Caco-2 (cell line): ENCODE data around the gene C3orf20. TPM values are rescaled to one million over a fixed set of nuclear protein-coding genes. Genes with fewer than 3 reads are reported as not detected.

Experiments used
- BruUV-seq: library from RNA; stranded (reverse); fragments of 400-500 nt; replicated peaks from 2 replicates; lab custom pipeline; 2021; lab: Mats Ljungman, UMichigan
- CTCF ChIA-PET: fragments of 300-600 bp; sonication (Branson Sonifier 250); formaldehyde crosslinking; loops from one replicate; lab custom pipeline; 2022; ENCODE audit warnings: antibody characterized with exemption; lab: Charles Lee
- POLR2A ChIA-PET: fragments of 300-600 bp; sonication (Branson Sonifier 250); formaldehyde crosslinking; loops from one replicate; lab custom pipeline; 2022; ENCODE audit warnings: antibody characterized with exemption; lab: Charles Lee
- DNase-seq, 2 experiments: peaks; one replicate each; pipeline versions ENCODE4 v3.0.0 to v3.0.0-alpha.2; 2020 to 2022
- H3K27me3 ChIP-seq: replicated peaks from 2 replicates; pipeline ENCODE4 v1.6.0; 2011; ENCODE audit warnings: low read length; ENCODE audit not compliant: control insufficient read depth, insufficient read depth
- H3K36me3 ChIP-seq: 2 replicates; pipeline ENCODE4 v1.5.1; 2011; ENCODE audit warnings: low read length; ENCODE audit not compliant: control insufficient read depth, insufficient read depth
- H3K4me1 ChIP-seq: fragments of 250-450 bp; sonication (Bioruptor Pico); 2 replicates; pipeline ENCODE4 v1.5.1; 2020; ENCODE audit warnings: mild to moderate bottlenecking
- H3K4me3 ChIP-seq: 2 replicates; pipeline ENCODE4 v1.5.1; 2011; ENCODE audit warnings: low read depth, mild to moderate bottlenecking, control low read depth, low read length
- H3K9me3 ChIP-seq: fragments of 250-450 bp; sonication (Bioruptor Pico); 2 replicates; pipeline ENCODE4 v1.5.1; 2020; ENCODE audit warnings: mild to moderate bottlenecking, moderate library complexity
- H3K27ac Mint-ChIP-seq: one replicate; pipeline ENCODE4 v1.8.0; 2022; ENCODE audit warnings: mixed read lengths; ENCODE audit not compliant: unreplicated experiment
- H3K27me3 Mint-ChIP-seq: one replicate; pipeline ENCODE4 v1.8.0; 2022; ENCODE audit warnings: mixed read lengths; ENCODE audit not compliant: insufficient read depth, unreplicated experiment
- H3K36me3 Mint-ChIP-seq: one replicate; pipeline ENCODE4 v1.8.0; 2022; ENCODE audit warnings: mild to moderate bottlenecking, mixed read lengths; ENCODE audit not compliant: insufficient read depth, unreplicated experiment
- H3K4me1 Mint-ChIP-seq: one replicate; pipeline ENCODE4 v1.8.0; 2022; ENCODE audit warnings: low read depth, mixed read lengths; ENCODE audit not compliant: unreplicated experiment
- H3K4me3 Mint-ChIP-seq: one replicate; pipeline ENCODE4 v1.8.0; 2022; ENCODE audit warnings: mild to moderate bottlenecking, moderate library complexity, mixed read lengths; ENCODE audit not compliant: unreplicated experiment
- H3K9me3 Mint-ChIP-seq: one replicate; pipeline ENCODE4 v1.8.0; 2022; ENCODE audit warnings: mixed read lengths; ENCODE audit not compliant: unreplicated experiment
- CTCF ChIP-seq, 2 experiments: fragments of 200-600 bp in 1 of 2; IDR thresholded peaks; 1 replicate in 1 of 2; 2 replicates in 1 of 2; pipeline versions ENCODE4 v1.5.1 to v1.8.0; 2011 to 2022; ENCODE audit warnings: antibody characterized with exemption in 1 of 2, control low read depth in 1 of 2, inconsistent platforms in 1 of 2, low read depth in 1 of 2, low read length in 1 of 2, mild to moderate bottlenecking in 1 of 2, moderate library complexity in 1 of 2; ENCODE audit not compliant: insufficient read depth in 1 of 2, severe bottlenecking in 1 of 2, unreplicated experiment in 1 of 2
- intact Hi-C: fragments of 100-400 bp; cut with micrococcal nuclease; formaldehyde crosslinking; loops from one replicate; pipeline ENCODE4 v1.10.0; 2022; ENCODE audit not compliant: unreplicated experiment
- total RNA-seq: library from RNA; stranded (reverse); gene quantifications from 2 replicates; pipeline ENCODE4 v1.2.3, GENCODE V29; 2022

C3orf20 gene
- total RNA-seq, 1 experiment from 2014 or later = 0.09 TPM

- no TSS peak for BruUV-seq
- no peaks in the 10 kb centered on the region for H3K36me3 ChIP-seq
- H3K27me3 Mint-ChIP-seq = peaks cover 5% of the 10 kb centered on the region
- H3K36me3 Mint-ChIP-seq = no peaks in the 10 kb centered on the region
- intact Hi-C loops = no loop called here
- DNase-seq = no peak
- ChIA-PET CTCF (interaction anchor here (1.6 kb wide), 1 partner anchor 12 kb away, joined by 14 read pairs; no protein-coding TSS in a partner anchor), POLR2A (no interaction called here)
- H3K9me3 Mint-ChIP-seq = no peaks in the 10 kb centered on the region
- no peak overlapping the region for H3K27ac Mint-ChIP-seq
- no peak for TF ChIP-seq CTCF (IDR thresholded peaks at IDR 0.05; ENCODE audit: insufficient read depth in 1 of 2, low read depth in 1 of 2, low read length in 1 of 2, severe bottlenecking in 1 of 2, unreplicated experiment in 1 of 2)
- H3K9me3 ChIP-seq = no peaks in the 10 kb centered on the region
- no peaks in the 10 kb centered on the region for H3K4me1 Mint-ChIP-seq
- H3K4me3 ChIP-seq = no peak overlapping the region
- no peaks in the 10 kb centered on the region; the same call in 1 of the 2 replicates for H3K27me3 ChIP-seq
- H3K4me3 Mint-ChIP-seq = no peak overlapping the region
- no peaks in the 10 kb centered on the region for H3K4me1 ChIP-seq
Measured at GRCh38 chr3:14768881-14769280, 93.9 kb downstream of the C3orf20 start.

GRCh38 chr3:14769544-14770325 lies 94.8 kb downstream of the C3orf20 start:
- no peaks in the 10 kb centered on the region for H3K36me3 Mint-ChIP-seq
- H3K4me1 Mint-ChIP-seq = no peaks in the 10 kb centered on the region
- Histone ChIP-seq H3K4me1 (no peaks in the 10 kb centered on the region), H3K27me3 (no peaks in the 10 kb centered on the region; the same call in 1 of the 2 replicates), H3K4me3 (no peak overlapping the region), H3K36me3 (no peaks in the 10 kb centered on the region), H3K9me3 (no peaks in the 10 kb centered on the region)
- BruUV-seq = no TSS peak
- no peak overlapping the region for H3K4me3 Mint-ChIP-seq
- H3K9me3 Mint-ChIP-seq = no peaks in the 10 kb centered on the region
- intact Hi-C loops = no loop called here
- DNase-seq = no peak
- ChIA-PET CTCF (interaction anchor here (1.6 kb wide), 1 partner anchor 11 kb away, joined by 14 read pairs; no protein-coding TSS in a partner anchor), POLR2A (no interaction called here)
- no peak for TF ChIP-seq CTCF (IDR thresholded peaks at IDR 0.05; ENCODE audit: insufficient read depth in 1 of 2, low read depth in 1 of 2, low read length in 1 of 2, severe bottlenecking in 1 of 2, unreplicated experiment in 1 of 2)
- H3K27ac Mint-ChIP-seq = no peak overlapping the region
- peaks cover 3% of the 10 kb centered on the region for H3K27me3 Mint-ChIP-seq

- no peak overlapping the region for H3K4me3 Mint-ChIP-seq
- intact Hi-C loops = no loop called here
- Histone ChIP-seq H3K4me3 (no peak overlapping the region), H3K27me3 (no peaks in the 10 kb centered on the region; the same call in 1 of the 2 replicates), H3K4me1 (no peaks in the 10 kb centered on the region), H3K36me3 (no peaks in the 10 kb centered on the region), H3K9me3 (no peaks in the 10 kb centered on the region)
- H3K27ac Mint-ChIP-seq = no peak overlapping the region
- H3K27me3 Mint-ChIP-seq = peaks cover 3% of the 10 kb centered on the region
- DNase-seq = no peak
- POLR2A ChIA-PET = no interaction called here
- CTCF ChIA-PET = no interaction called here
- BruUV-seq = no TSS peak
- no peaks in the 10 kb centered on the region for H3K36me3 Mint-ChIP-seq
- H3K9me3 Mint-ChIP-seq = no peaks in the 10 kb centered on the region
- no peak for TF ChIP-seq CTCF (IDR thresholded peaks at IDR 0.05; ENCODE audit: insufficient read depth in 1 of 2, low read depth in 1 of 2, low read length in 1 of 2, severe bottlenecking in 1 of 2, unreplicated experiment in 1 of 2)
- H3K4me1 Mint-ChIP-seq = no peaks in the 10 kb centered on the region
Measured at GRCh38 chr3:14770591-14770990, 95.7 kb downstream of the C3orf20 start.
